Aortic smooth muscle cell (primary cell): ENCODE measurements around the gene CMTR2. TPM values are rescaled to one million over a fixed set of nuclear protein-coding genes. Genes with fewer than 3 reads are reported as not detected.

Experiments
- total RNA-seq: library from RNA; depleted of rRNA; stranded (reverse); fragments of >200 nt; gene quantifications from 2 replicates; pipeline ENCODE4 v1.2.3, GENCODE V29; 2014

CMTR2 gene
- 20.7 and 21.5 TPM in 2 replicates for total RNA-seq

GRCh38 chr16:71288890-71289731 lies at the start of gene CMTR2:
CMTR2 (minus strand) TSS chr16:71289402; CDS start chr16:71285920, 3,482 bp downstream.

Other genes with a start within 250 kb of the CMTR2 start
- gene HYDIN, start 58.7 kb downstream of the CMTR2 start, total RNA-seq, result 1.1 TPM in 2 replicates
- gene CALB2, start 69.3 kb upstream of the CMTR2 start, total RNA-seq, result not detected in 2 replicates
- not detected in 2 replicates for gene TLE7, start 152.7 kb upstream of the CMTR2 start, total RNA-seq
- gene ZNF23, start 172.8 kb upstream of the CMTR2 start, total RNA-seq, result 8.2 and 8.9 TPM in 2 replicates
- 2.6 TPM in 2 replicates for gene ZNF19, start 199.9 kb upstream of the CMTR2 start, total RNA-seq
- not detected in 2 replicates for gene CHST4, start 237.0 kb upstream of the CMTR2 start, total RNA-seq